NCI-H524 treated with DMSO at 0.1 percent for 48 hours (cell line): ENCODE measurements around the gene GALNT7.

ENCODE experiments used
- DNase-seq: peaks from one replicate; lab custom pipeline; 2025; lab: John Stamatoyannopoulos, UW

Gene GALNT7

DNA sequence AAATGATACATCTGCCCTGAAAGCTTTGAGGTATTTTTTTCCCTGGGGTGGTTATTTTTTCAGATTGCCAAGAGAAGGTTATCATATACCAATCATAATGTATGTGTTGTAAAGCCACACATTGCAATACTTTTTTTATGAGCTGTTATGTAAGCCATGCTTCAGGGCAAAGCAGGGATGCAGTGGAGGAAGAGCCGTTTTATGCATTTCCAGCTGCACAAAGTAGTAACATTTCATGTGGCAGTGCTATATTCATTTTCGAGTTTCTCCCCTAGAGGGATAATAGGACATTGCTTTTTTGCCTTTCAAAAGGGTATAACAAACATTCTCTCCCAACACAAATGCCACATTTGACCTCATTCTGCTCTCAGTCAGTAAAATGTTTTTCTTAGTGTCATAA lies 68.5 kb downstream of the GALNT7 start:
- no peak for DNase-seq

DNA sequence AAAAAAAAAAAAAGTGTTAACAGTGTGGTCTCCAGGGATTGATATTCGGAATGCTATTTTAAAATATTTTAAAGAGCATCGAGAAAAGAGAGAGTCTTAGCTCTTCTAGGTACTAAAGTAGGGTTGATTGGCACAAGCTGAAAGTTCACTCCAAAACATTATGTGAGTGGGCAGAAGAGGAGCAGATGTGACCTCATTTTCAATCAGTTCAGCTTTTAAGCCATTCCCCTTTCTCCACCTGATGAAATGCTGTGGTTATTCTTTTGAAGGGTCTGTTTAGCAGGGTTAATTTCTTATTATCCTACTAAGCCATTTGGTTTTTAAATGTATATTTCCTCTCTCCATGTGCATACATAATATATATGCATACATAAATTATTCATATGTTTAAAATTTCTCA lies 69.2 kb downstream of the GALNT7 start:
- DNase-seq: peak; percentile 43

DNA sequence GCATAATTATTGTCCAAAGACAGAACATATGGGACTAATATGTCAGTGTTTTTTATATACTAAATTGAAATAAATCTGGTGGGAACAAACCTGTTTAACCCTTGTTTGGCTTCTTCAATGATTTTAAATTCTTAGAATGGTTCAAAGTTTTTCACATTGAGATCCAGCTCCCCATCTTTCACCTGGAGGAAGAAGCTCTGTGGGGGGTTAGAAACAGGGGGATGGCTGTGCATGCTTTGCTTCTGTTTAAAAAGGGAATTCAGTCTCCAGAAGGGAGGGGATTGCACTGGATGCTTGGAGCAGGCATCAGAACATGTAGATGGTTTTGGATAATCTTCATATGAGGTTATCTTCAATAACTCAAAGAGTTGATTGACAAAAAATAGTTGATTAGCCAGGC lies 72.1 kb downstream of the GALNT7 start:
- no peak for DNase-seq

DNA sequence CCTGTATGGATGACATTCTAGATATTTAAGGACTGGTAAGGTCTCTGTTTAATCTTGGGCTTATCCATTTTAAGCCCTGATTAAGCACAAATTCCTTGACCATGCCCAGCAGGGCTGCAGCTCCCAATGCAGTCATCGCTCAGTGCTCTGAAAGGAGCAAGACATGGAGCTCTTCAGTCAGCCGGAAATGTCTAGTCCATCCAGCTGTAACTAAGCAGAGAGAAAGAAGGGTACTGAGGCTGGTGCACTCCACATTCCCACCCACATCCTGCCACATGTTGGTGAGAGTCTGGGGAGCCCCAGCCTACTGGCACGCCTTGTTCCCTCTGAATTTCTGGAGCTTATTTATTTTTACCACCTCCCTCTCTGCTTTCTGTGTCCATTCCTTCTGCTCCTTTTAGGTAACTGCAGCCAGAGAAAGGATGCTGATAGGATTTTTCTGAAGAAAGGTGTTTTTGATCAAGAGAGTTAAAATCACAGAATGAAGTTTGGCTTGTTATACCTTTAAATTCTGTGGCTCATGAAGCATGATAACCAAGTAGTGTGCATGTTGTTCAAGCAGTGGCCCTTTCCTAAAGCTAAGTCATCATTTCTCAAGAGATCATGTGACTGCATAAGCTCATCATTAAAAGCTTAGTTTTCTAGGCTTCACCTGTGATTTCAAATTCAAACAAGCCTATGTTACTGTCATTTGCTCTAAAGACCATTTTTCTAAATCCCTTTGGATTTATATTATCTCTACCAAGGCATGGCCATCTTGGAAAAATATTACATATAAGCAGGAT lies 74.0 kb downstream of the GALNT7 start:
- DNase-seq: no peak

DNA sequence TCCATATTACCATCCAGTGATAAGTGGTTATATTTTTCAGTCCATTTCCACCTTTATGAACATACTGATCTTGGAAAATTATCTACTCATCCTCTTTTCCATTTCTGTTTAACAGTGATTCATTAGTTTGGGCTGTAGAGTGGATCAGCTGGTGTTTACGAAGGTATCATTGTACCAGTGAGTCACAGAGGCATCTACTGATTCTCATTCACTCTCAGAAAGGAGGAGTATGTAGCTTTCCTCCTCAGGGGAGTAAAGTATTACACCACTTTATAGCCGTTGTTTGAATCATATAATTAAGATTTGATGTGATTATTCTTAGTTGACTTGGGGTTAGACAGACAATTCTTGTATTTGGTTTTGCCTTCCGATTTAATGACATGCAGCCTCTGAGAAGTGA lies 74.7 kb downstream of the GALNT7 start:
- no peak for DNase-seq

DNA sequence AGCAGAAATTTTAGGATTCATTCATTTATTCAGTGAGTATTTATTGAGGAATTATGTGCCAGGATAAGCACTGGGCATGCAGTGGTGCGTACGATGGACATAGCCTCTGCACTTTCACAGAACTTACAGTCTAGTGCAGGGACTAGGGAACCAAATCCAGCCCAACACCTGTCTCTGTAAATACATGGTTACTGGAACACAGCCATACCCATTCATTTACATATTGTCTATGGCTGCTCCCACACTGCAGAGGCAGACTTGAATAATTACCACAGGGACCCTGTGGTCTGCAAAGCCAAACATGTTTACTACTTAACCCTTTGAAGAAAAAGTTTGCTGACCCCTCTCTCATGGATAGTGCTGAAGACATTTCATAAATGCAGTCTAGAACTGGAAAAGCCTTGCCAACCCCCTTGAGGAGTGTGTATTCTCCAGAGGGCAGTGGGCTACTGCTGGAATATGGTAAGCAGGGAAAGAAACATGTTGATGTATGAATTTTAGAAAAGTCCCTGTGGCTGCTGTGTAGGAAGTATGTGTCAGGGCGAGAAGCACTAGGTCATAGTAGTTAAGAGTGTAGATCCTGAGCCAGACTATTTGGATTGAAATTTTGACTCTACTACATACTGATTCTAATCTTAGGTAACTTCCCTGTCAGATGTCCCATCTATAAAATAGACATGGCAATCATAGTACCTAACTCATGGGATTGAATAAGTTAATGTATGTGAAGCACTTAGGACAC lies 75.5 kb downstream of the GALNT7 start:
- peak; percentile 48 for DNase-seq

DNA sequence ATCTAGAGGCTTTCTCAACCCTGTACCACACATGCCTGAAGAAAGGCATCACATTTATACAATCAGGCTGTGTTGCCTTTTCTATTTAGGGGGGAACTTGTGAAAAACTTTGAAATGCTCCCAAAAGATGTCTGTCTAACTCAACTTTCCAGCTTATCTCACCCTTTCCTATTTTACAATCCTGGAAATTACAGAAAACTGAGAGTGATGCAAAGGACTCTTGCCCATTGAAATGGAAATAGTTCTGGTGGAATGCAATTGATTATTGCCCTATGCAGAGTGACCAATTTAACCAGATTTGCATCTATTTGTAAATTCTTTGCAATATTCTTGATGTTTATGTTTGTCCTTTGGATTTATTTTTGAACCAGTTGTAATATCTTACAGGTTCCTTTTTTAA lies 77.3 kb downstream of the GALNT7 start:
- DNase-seq: no peak

DNA sequence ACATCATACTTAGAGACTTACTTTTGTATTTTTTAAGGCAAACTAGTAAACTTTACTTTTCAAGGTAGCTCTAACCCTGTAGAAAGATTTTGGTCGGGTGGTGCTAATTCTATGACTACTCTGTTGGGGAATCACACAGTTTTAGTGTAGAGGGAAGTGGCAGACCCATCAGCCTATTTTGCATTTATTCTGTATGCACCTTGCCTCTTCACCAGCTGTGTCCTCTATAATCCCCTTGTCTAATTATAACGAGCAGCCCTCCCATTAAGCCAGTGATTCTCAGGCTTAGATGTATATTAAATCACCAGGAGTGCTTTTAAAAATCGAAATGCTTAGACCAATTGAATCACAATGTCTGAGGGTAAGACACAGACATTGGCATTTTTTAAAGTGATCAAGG lies 78.1 kb downstream of the GALNT7 start:
- peak; percentile 84 for DNase-seq

DNA sequence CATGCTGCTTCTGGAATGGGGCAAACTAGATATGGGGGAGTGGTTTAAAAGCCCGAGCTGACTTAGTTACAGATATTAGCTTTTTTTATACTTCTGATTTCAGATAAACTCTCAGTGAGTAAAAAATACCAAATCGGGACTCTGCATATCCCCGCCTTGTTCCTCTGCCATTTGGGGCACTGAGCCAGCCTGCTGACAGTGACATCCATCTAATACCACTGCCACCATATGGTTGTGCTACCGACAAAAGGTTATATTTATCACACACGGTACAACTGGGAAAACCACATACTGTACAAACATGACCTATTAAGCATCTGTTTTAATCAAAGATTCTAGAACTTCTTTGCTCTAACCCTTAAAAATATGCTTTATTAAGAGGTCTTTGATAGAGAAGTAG lies 78.7 kb downstream of the GALNT7 start:
- peak; percentile 57 for DNase-seq

DNA sequence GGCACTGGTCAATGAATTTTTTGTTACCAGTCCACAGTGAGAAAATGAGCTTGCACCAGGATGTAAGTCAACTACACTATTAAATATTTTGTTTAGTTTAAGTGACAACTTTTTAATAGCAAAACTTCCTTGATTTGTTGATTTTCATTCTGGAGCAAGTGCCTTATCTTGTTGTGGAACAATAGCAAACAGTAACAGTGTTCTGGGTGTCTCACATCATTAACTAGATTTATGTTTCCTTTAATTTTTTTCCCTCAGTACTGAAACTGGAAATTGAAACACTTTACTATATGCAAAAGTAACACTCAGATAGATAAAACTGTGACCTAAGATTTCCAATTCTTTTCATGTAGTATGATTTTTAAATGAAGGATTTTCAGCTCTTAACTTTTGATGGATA lies 80.1 kb downstream of the GALNT7 start:
- DNase-seq: no peak

DNA sequence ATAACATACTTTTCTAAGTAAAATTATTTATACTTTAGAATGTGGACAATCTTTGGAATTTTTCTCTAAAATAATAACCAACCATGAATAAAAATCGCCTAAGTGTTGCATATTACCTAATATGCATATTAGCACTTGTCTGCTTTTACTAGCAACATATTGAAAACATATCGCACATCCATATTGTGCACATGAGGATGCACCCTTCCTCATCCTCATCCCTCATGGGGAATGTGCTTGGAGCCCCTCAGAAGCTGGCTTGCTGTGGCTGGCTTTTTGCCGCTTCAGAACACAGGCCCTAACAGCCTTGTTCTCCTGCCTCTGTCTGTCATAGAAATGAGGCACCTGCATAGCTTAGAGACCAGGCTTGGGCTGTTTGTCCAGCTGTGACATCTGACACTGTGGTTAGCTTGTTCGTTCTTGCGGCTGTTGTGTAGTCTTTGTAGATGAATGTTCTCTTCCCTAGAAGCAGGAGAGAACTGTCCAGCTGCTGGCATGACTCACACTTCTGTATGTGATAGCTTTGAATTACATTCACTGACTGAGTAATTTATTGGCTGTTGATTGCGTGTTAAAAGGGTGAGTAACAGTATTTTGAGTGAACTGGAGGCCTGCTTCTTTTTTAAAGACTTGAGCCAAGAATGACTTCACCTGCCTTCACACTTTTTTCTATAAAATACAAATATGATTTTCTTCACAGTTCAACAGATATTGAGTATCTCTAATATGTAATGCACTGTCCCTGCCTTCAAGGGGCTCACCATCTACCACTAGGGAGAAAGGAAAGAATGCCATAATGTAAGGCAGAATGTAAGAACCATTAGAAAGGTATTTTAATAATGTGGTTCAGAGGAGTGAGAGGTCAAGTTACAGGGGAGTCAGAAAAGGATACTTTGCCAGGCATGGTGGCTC lies 83.7 kb downstream of the GALNT7 start:
- no peak for DNase-seq

DNA sequence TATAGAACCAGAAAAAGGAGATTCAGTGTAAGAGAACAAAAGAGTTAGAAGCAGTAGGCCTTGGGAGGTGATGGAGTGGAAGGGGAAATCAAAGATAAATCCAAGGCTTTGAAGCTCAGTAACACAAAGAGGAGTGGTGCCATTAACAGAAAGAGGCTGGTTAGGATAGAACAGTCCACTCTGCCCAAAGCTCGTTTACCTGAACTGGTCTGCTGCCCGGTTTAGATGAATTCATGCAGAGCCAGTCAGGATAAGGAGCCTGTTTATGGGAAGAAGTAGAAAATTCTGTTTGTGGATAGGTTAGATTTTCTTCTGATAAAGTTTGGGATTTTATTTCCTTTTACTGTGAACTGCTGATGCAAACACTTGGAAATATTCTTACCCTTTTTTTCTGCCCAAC lies 85.0 kb downstream of the GALNT7 start:
- DNase-seq: no peak

DNA sequence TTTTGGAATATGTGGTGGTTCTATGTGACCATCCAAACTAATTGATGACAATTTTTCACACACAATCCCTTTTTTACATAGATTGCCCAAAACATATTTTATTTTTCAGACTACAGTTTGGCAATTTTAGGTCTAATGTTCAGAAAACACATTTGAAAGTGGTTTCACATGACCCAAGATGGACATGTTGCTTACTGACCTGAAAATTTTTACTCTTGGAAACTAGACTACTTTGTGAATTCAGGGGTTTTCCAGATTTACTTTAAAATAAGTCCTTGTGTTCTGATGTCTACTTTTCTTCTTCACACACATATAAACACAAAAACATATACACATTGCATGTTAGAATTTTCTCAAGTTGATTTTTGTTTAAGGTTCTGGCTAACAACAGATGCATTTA lies 86.0 kb downstream of the GALNT7 start:
- no peak for DNase-seq

DNA sequence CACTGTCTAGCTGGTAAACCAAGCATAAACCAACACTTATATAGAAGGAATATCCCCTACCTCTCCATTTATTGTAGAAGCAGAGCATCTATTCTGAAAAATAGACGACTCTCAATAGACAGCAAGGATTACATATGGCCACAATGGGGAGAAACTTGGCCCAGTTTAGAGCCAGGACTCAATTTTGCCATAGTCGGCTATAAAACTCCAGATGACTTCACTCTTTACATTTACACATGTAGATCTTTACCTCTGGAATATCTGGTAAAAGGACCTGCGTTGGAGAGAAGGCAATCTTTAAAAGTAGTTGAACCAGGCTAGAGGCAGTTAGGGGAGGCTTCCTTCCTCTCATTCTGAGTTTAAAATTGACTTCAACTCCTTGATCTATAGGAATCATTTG lies 88.2 kb downstream of the GALNT7 start:
- DNase-seq: no peak

DNA sequence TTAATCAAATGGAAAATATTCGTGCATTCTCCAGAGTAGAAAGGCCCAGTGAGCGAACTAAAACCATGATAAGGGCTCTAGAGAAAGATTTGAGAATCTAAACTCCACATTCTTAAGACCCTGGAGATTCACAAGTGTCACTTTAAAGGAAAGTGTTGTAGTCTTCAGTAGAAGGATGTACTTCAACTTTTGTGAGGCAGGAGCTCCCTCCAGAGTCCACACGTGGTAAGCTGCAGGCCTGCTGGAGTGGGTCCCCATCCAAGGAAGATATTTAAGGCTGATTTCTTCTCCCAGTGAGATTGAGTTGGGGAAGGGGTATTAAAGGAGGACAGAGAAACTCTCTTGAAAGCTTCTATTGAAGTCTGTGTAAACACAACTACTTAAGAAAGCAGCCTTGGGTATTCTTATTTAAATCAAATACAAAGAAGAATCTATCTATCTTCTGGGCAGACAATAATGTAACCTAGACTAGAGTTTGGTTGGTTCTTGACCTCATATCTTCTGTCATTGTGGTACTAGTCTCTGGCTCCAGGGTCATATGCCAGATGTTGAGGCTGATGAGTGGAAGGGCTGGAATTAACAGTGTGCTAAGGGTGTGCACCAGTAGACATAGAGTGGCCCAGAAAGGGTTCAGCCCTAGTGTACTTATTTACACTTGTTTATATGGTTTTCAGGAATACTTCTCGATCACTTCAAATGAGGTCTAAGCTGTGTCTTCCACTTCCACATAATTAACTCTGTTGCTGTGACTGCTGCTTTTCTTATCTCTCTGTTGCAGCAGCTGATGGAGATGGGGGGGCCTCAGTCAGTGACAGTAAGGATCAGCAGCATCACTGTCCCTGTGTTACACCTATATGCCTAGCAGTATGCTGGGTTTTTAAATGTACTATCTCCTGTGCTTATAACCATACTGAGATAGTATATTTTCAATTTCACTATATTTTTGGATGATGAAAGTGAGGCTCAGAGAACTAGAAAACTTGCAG lies 89.4 kb downstream of the GALNT7 start:
- peak; percentile 10 for DNase-seq

DNA sequence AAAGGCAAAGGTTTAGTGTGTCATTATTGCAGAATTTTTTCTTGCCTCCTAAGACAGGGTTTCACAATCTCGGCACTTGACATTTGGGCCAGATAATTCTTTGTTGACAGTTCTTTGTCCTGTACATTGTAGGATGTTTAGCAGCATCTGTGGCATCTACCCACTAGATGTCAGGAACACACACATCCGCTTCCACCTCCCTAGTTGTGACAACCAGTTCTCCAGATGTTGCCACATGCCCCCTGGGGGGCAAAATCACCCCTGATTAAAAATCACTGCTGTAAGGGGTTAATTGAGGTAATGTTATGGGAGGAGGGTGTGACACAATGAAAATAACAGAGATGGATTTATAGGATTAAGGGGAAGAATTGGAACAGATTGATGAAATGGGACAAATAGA lies 90.3 kb downstream of the GALNT7 start:
- DNase-seq: no peak

DNA sequence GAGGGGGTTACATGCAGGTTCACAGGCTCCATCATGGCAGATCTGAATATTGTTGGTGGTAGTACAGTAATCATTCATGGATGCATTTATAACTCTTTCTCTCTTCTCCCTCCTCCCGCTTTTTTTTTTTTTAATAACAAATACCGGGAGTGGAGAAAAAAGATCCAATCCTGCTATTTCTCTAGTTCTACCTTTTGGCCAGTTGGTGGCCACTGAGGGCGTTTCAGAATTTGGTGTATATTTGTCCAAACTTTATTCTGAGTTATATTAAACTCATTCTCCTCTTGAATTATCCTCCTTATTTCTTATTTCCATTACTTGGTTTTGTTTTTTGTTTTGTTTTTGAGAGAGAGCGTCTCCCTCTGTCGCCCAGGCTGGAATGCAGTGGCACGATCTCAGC lies 90.7 kb downstream of the GALNT7 start:
- DNase-seq: no peak

DNA sequence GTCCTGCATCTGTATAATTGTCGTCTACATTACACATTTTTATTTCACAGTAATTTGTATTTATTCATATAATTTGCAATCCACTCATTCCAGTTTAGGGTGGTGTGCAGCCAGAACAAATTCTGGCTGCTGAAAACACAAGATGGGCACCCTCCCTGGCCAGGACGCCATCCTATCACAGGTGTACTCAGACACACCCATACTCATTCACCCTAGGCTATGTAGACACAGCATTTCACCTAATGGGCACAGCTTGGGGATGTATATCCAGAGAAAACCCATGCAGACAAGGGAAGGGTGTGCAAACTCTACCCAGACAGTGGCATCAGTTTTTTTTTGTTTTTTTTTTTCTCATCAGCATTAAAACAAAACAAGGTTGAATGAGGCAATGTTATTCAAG lies 92.4 kb downstream of the GALNT7 start:
- DNase-seq: no peak

DNA sequence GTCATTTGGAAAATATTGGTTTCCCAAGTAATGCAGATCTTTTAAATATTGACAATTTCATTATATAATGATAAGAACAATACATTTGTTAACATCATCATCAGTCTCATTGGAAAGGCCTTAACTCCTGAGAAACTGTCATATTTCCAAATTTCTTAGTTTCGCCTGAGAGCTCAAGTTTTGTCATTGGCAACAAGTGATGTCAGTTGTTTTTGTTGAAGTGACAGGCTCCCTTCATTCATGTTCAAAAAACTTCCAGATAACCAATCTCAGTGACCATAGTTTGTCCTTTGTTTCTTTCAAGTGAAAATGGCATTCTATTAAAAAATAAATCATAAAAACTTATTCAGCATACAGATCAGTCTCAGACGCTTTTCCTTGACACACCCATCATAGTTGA lies 93.8 kb downstream of the GALNT7 start:
- no peak for DNase-seq

DNA sequence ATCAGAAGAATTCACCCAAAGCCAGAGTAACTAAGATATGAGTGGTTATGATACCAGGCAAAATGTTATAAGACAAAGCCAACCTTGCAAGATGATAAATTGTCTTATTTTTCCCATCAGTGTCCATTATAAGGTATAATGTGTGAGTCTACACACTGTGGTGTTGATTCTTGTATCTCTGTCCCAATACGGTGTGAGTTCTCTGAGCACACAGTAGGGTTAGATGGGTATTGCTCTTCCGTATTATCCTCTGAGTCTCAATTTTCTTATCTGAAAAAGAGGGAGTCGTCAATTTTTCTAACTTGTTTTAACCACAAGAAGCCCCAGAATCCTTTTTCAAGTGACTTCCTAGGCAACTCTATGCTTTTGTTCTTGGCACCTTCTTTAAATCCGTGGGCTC lies 95.6 kb downstream of the GALNT7 start:
- no peak for DNase-seq

DNA sequence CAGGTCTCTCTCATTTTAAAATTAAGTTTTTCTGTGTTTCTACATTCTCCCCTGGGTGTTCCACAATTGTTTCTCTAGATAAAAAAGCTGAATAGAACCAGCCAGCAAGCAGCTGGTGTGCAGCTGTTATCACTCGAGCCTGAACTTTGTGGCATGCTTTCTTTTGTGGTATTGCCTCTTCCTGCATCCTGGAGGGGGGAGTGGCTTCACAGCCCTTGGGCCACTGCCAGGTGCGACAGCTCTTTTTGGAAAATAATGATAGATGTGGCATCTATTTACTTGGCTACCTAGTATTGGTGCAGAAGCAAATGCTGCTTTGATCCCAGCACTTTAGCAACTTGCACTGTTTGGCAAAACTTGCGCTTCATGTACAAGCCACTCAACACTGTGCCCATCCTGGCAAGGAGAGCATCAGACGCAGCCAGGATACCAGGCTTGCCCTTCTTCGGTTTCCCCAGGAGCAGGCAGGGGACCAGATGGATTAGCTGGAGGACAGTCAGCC lies 96.1 kb downstream of the GALNT7 start:
- peak; percentile 5 for DNase-seq
